DMS114 treated with DMSO at 0.1 percent for 48 hours (cell line): ENCODE measurements around the gene ERGIC1.
"Not testable (repeated sequence)": the region's sequence is repeated elsewhere in the genome, so short reads cannot be mapped to it uniquely, and the experiment has no call there.

Experiments
- DNase-seq: peaks from one replicate; lab custom pipeline; 2025; ENCODE audit not compliant: unreplicated experiment; lab: John Stamatoyannopoulos, UW

Gene ERGIC1

GRCh38 chr5:172846249-172846648 is 12.2 kb downstream of the ERGIC1 start:
- DNase-seq = no peak

- no peak for DNase-seq
Measured at GRCh38 chr5:172846677-172847076, 12.6 kb downstream of the ERGIC1 start.

- not testable (repeated sequence) for DNase-seq
Measured at GRCh38 chr5:172847584-172847983, 13.5 kb downstream of the ERGIC1 start.

- DNase-seq = no peak
Measured at GRCh38 chr5:172848419-172848818, 14.4 kb downstream of the ERGIC1 start.

GRCh38 chr5:172849606-172850453 is 15.8 kb downstream of the ERGIC1 start:
- DNase-seq = no peak

- DNase-seq = no peak
Measured at GRCh38 chr5:172850454-172850797, 16.4 kb downstream of the ERGIC1 start.

- not testable (repeated sequence) for DNase-seq
Measured at GRCh38 chr5:172851254-172851653, 17.2 kb downstream of the ERGIC1 start.

GRCh38 chr5:172852490-172853354 is 18.7 kb downstream of the ERGIC1 start:
- no peak for DNase-seq

- DNase-seq = no peak
Measured at GRCh38 chr5:172853355-172853975, 19.4 kb downstream of the ERGIC1 start.

- no peak for DNase-seq
Measured at GRCh38 chr5:172854451-172854871, 20.4 kb downstream of the ERGIC1 start.

- DNase-seq = no peak
Measured at GRCh38 chr5:172854971-172855370, 20.9 kb downstream of the ERGIC1 start.

GRCh38 chr5:172855597-172856292 is 21.7 kb downstream of the ERGIC1 start:
- DNase-seq = no peak

- no peak for DNase-seq
Measured at GRCh38 chr5:172856336-172856735, 22.3 kb downstream of the ERGIC1 start.

- no peak for DNase-seq
Measured at GRCh38 chr5:172857982-172858381, 23.9 kb downstream of the ERGIC1 start.

- DNase-seq = no peak
Measured at GRCh38 chr5:172858511-172858989, 24.5 kb downstream of the ERGIC1 start.

GRCh38 chr5:172858990-172859811 is 25.1 kb downstream of the ERGIC1 start:
- DNase-seq = no peak

- no peak for DNase-seq
Measured at GRCh38 chr5:172859966-172860365, 25.9 kb downstream of the ERGIC1 start.

GRCh38 chr5:172860520-172861443 is 26.7 kb downstream of the ERGIC1 start:
- no peak for DNase-seq

GRCh38 chr5:172861461-172861860 is 27.4 kb downstream of the ERGIC1 start:
- DNase-seq = no peak
